Left lung (tissue), 10 donors: ENCODE measurements around the gene FBXL3. TPM values are rescaled to one million over a fixed set of nuclear protein-coding genes. Genes with fewer than 3 reads are reported as not detected.

Experiments
- ATAC-seq: fragments of 200-7000 bp; cut with Tn5 transposase; one replicate; pipeline ENCODE4 v1.9.1; 2020; ENCODE audit warnings: moderate library complexity
- DNase-seq, 4 donors: peaks; one replicate each; pipeline ENCODE4 v3.0.0-alpha.2; 2013 to 2020
- H3K27ac ChIP-seq, 2 donors: fragments of 200-600 bp; sonication (generic) in 1 of 2; one replicate each; pipeline versions ENCODE4 v1.5.0 to v1.8.0; 2020 to 2021
- H3K27me3 ChIP-seq, 2 donors: fragments of 200-600 bp; sonication (generic) in 1 of 2; one replicate each; pipeline versions ENCODE4 v1.5.0 to v1.8.0; 2020 to 2021
- H3K36me3 ChIP-seq, 2 donors: fragments of 200-600 bp; sonication (generic) in 1 of 2; one replicate each; pipeline versions ENCODE4 v1.5.0 to v1.8.0; 2020 to 2021
- H3K4me1 ChIP-seq, 2 donors: fragments of 200-600 bp; one replicate each; pipeline ENCODE4 v1.8.0; 2021
- H3K4me3 ChIP-seq, 2 donors: fragments of 200-600 bp; sonication (generic) in 1 of 2; one replicate each; pipeline versions ENCODE4 v1.5.0 to v1.8.0; 2020 to 2021; ENCODE audit warnings: mild to moderate bottlenecking in 1 of 2
- H3K9me3 ChIP-seq, 2 donors: fragments of 200-600 bp; sonication (generic) in 1 of 2; one replicate each; pipeline versions ENCODE4 v1.5.0 to v1.8.0; 2020 to 2021
- CTCF ChIP-seq, 2 donors: fragments of 200-600 bp; sonication (generic) in 1 of 2; IDR thresholded peaks; one replicate each; pipeline versions ENCODE4 v1.5.0 to v1.8.0; 2021; ENCODE audit warnings: antibody characterized with exemption in 2 of 2
- intact Hi-C, 2 donors: fragments of 100-400 bp; cut with DNase I; formaldehyde crosslinking; loops; one replicate each; pipeline versions ENCODE4 v1.11.2 to v1.14.2; 2022
- polyA plus RNA-seq, 6 donors: library from polyadenylated mRNA; unstranded; fragments of 120-200 nt; gene quantifications; one replicate each; pipeline ENCODE4 v1.2.1, GENCODE V29; 2013; ENCODE audit not compliant: insufficient read length in 6 of 6
- total RNA-seq, 2 donors: library from RNA; stranded (reverse); fragmentation: NEBNext Ultra II Directional; extraction: Animal tissue kit (Norgen Biotek cat#: 25700); gene quantifications; one replicate each; pipeline ENCODE4 v1.2.1, GENCODE V29; 2021
- donor health status: DM: no; HTN: yes; CAD: no.
- donor health status: DM: no; HTN: no; CAD: no.

FBXL3 gene
- total and polyA plus RNA-seq, 8 donors: 38.8 to 69.2 (median 61.0) TPM

- no peak overlapping the region for H3K27ac ChIP-seq
- peaks cover 0 to 82% of the 10 kb centered on the region in 2 donors for H3K36me3 ChIP-seq
- H3K9me3 ChIP-seq: no peaks in the 10 kb centered on the region
- H3K4me3 ChIP-seq: no peak overlapping the region
- intact Hi-C loops: no loop called here
- no peak for TF ChIP-seq CTCF (IDR thresholded peaks at IDR 0.05)
- ATAC-seq (no peak), DNase-seq (no peak)
- H3K4me1 ChIP-seq: no peaks in the 10 kb centered on the region
- H3K27me3 ChIP-seq: no peaks in the 10 kb centered on the region
Measured at GRCh38 chr13:77061362-77061761, 34.4 kb upstream of the FBXL3 start.

GRCh38 chr13:77056886-77057285 is 29.9 kb upstream of the FBXL3 start:
- no peak overlapping the region for H3K27ac ChIP-seq
- peaks cover 0 to 91% of the 10 kb centered on the region in 2 donors for H3K36me3 ChIP-seq
- H3K27me3 ChIP-seq: no peaks in the 10 kb centered on the region
- DNase-seq (no peak), ATAC-seq (no peak)
- H3K4me3 ChIP-seq: no peak overlapping the region
- H3K4me1 ChIP-seq: peaks cover 0 to 3% of the 10 kb centered on the region in 2 donors
- no peaks in the 10 kb centered on the region for H3K9me3 ChIP-seq
- TF ChIP-seq CTCF (IDR thresholded peaks at IDR 0.05): no peak
- intact Hi-C loops: no loop called here

- Histone ChIP-seq H3K4me3 (no peak overlapping the region), H3K27me3 (no peaks in the 10 kb centered on the region), H3K4me1 (peaks cover 0 to 3% of the 10 kb centered on the region in 2 donors), H3K27ac (peak overlapping the region in 1 of 2 donors; percentile 9), H3K36me3 (peaks cover 0 to 92% of the 10 kb centered on the region in 2 donors), H3K9me3 (no peaks in the 10 kb centered on the region)
- no peak for TF ChIP-seq CTCF (IDR thresholded peaks at IDR 0.05)
- no peak for DNase-seq
- intact Hi-C loops: no loop called here
- peak; percentile 62 for ATAC-seq
Measured at GRCh38 chr13:77056382-77056781, 29.4 kb upstream of the FBXL3 start.

GRCh38 chr13:77055158-77055557 is 28.2 kb upstream of the FBXL3 start:
- Histone ChIP-seq H3K4me1 (peaks cover 0 to 3% of the 10 kb centered on the region in 2 donors), H3K36me3 (peaks cover 0 to 92% of the 10 kb centered on the region in 2 donors), H3K4me3 (no peak overlapping the region), H3K27me3 (no peaks in the 10 kb centered on the region), H3K9me3 (no peaks in the 10 kb centered on the region), H3K27ac (no peak overlapping the region)
- DNase-seq (no peak), ATAC-seq (peak; percentile 50)
- TF ChIP-seq CTCF (IDR thresholded peaks at IDR 0.05): no peak
- intact Hi-C loops: no loop called here

- Histone ChIP-seq H3K4me1 (peaks cover 0 to 18% of the 10 kb centered on the region in 2 donors), H3K9me3 (no peaks in the 10 kb centered on the region), H3K27ac (no peak overlapping the region), H3K36me3 (peaks cover 0 to 84% of the 10 kb centered on the region in 2 donors), H3K4me3 (no peak overlapping the region), H3K27me3 (no peaks in the 10 kb centered on the region)
- ATAC-seq (no peak), DNase-seq (no peak)
- intact Hi-C loops: no loop called here
- TF ChIP-seq CTCF (IDR thresholded peaks at IDR 0.05): no peak
Measured at GRCh38 chr13:77053192-77053591, 26.2 kb upstream of the FBXL3 start.
